HCT116 (cell line): ENCODE measurements around the gene RPS15A. TPM values are rescaled to one million over a fixed set of nuclear protein-coding genes. Genes with fewer than 3 reads are reported as not detected.

ENCODE experiments used
- ATAC-seq: fragments of 200-7000 bp; cut with Tn5 transposase; 2 replicates; pipeline ENCODE4 v1.9.1; 2020; ENCODE audit warnings: mild to moderate bottlenecking, moderate library complexity
- BruUV-seq: library from RNA; stranded (reverse); fragments of 400-500 nt; replicated peaks from 2 replicates; lab custom pipeline; 2021; lab: Mats Ljungman, UMichigan
- CTCF ChIA-PET: fragments of 300-600 bp; sonication (Branson Sonifier 250); formaldehyde crosslinking; loops from one replicate; lab custom pipeline; 2021; ENCODE audit warnings: antibody characterized with exemption; lab: Charles Lee
- POLR2A ChIA-PET: fragments of 300-600, 350-600 bp; sonication (Branson Sonifier 250); formaldehyde crosslinking; loops from one replicate; lab custom pipeline; 2021; ENCODE audit warnings: antibody characterized with exemption; lab: Charles Lee
- RAD21 ChIA-PET, 2 experiments: fragments of 300-600 bp; sonication (Branson Sonifier 250); formaldehyde crosslinking; loops; one replicate each; lab custom pipeline; 2023; ENCODE audit warnings: low total read pairs in 2 of 2; ENCODE audit not compliant: uncharacterized antibody in 2 of 2, unreplicated experiment in 2 of 2, low non-redundant PET in 1 of 2; lab: Charles Lee
- DNase-seq: peaks from one replicate; pipeline ENCODE4 v3.0.0-alpha.2; 2010; ENCODE audit warnings: low read depth, low spot score
- H2AFZ ChIP-seq: fragments of 200-600 bp; shearing (Covaris generic), sonication (generic); 2 replicates; pipeline ENCODE4 v1.6.1; 2017; ENCODE audit warnings: low read depth, mixed run types, mixed read lengths, antibody characterized with exemption, low read length; ENCODE audit not compliant: poor library complexity, severe bottlenecking
- H3K27ac ChIP-seq: 2 replicates; pipeline ENCODE4 v1.5.1; 2012; ENCODE audit warnings: low read depth, low read length
- H3K27me3 ChIP-seq: fragments of 200-600 bp; sonication (generic); 2 replicates; pipeline ENCODE4 v1.6.1; 2016; ENCODE audit warnings: mixed run types, low read length, mixed read lengths; ENCODE audit not compliant: insufficient read depth
- H3K36me3 ChIP-seq, 2 experiments: fragments of 200-500 bp in 1 of 2; fragments of 200-600 bp in 1 of 2; sonication (Bioruptor generic) in 1 of 2; sonication (generic) in 1 of 2; 2 replicates each; pipeline versions ENCODE4 v1.5.1 to v1.6.1; 2014 to 2016; ENCODE audit warnings: low read length in 2 of 2, inconsistent platforms in 1 of 2, mixed read lengths in 1 of 2, mixed run types in 1 of 2; ENCODE audit not compliant: insufficient read depth in 2 of 2, control insufficient read depth in 1 of 2
- H3K4me1 ChIP-seq, 2 experiments: fragments of 200-600 bp in 1 of 2; sonication (generic) in 1 of 2; 2 replicates each; pipeline versions ENCODE4 v1.5.1 to v1.6.1; 2012 to 2017; ENCODE audit warnings: low read length in 2 of 2, inconsistent platforms in 1 of 2, mild to moderate bottlenecking in 1 of 2, mixed read lengths in 1 of 2, mixed run types in 1 of 2, moderate library complexity in 1 of 2; ENCODE audit not compliant: insufficient read depth in 2 of 2, control insufficient read depth in 1 of 2
- H3K4me2 ChIP-seq: fragments of 200-600 bp; sonication (generic); 2 replicates; pipeline ENCODE4 v1.6.1; 2017; ENCODE audit warnings: mixed run types, low read length, mixed read lengths
- H3K4me3 ChIP-seq, 2 experiments: fragments of 200-600 bp in 1 of 2; sonication (generic) in 1 of 2; replicated peaks in 1 of 2; 2 replicates each; pipeline ENCODE4 v1.5.1; 2011 to 2016; ENCODE audit warnings: low read length in 2 of 2, control low read depth in 1 of 2, low read depth in 1 of 2, mild to moderate bottlenecking in 1 of 2, mixed read lengths in 1 of 2, mixed run types in 1 of 2
- H3K79me2 ChIP-seq: fragments of 200-600 bp; sonication (generic); 2 replicates; pipeline ENCODE4 v1.6.1; 2017; ENCODE audit warnings: mild to moderate bottlenecking, mixed run types, low read length, moderate library complexity, mixed read lengths; ENCODE audit not compliant: insufficient read depth
- H3K9ac ChIP-seq: fragments of 200-600 bp; sonication (generic); 2 replicates; pipeline ENCODE4 v1.6.1; 2016; ENCODE audit warnings: low read length, mixed read lengths
- H3K9me2 ChIP-seq: fragments of 200-600 bp; sonication (generic), shearing (Covaris generic); 2 replicates; pipeline ENCODE4 v1.6.1; 2017; ENCODE audit warnings: mixed run types, mild to moderate bottlenecking, moderate library complexity; ENCODE audit not compliant: insufficient read depth
- H3K9me3 ChIP-seq, 2 experiments: fragments of 200-500 bp in 1 of 2; fragments of 200-600 bp in 1 of 2; sonication (Bioruptor generic) in 1 of 2; sonication (generic) in 1 of 2; 2 replicates each; pipeline ENCODE4 v1.6.1; 2014 to 2017; ENCODE audit warnings: low read length in 2 of 2, mixed read lengths in 2 of 2, inconsistent platforms in 1 of 2, low read depth in 1 of 2, mild to moderate bottlenecking in 1 of 2, mixed run types in 1 of 2, moderate library complexity in 1 of 2; ENCODE audit not compliant: control insufficient read depth in 1 of 2, insufficient read depth in 1 of 2
- H4K20me1 ChIP-seq: fragments of 200-600 bp; sonication (generic), shearing (Covaris generic); 2 replicates; pipeline ENCODE4 v1.6.1; 2017; ENCODE audit warnings: mixed run types, mild to moderate bottlenecking, moderate library complexity; ENCODE audit not compliant: insufficient read depth
- ATF3 ChIP-seq: IDR thresholded peaks from 2 replicates; pipeline ENCODE4 v1.6.1; 2012
- EZH2 ChIP-seq: fragments of 200-600 bp; sonication (generic); IDR thresholded peaks from 2 replicates; pipeline ENCODE4 v1.6.1; 2017; ENCODE audit warnings: antibody characterized with exemption, mixed run types
- EZH2phosphoT487 ChIP-seq: fragments of 200-600 bp; IDR thresholded peaks from 2 replicates; pipeline ENCODE4 v1.6.1; 2018; ENCODE audit warnings: antibody characterized with exemption, borderline replicate concordance
- FOSL1 ChIP-seq: IDR thresholded peaks from 2 replicates; pipeline ENCODE4 v1.6.1; 2012; ENCODE audit warnings: low read depth
- JUND ChIP-seq: IDR thresholded peaks from 2 replicates; pipeline ENCODE4 v1.6.1; 2012
- RAD21 ChIP-seq: IDR thresholded peaks from 2 replicates; pipeline ENCODE4 v1.6.1; 2012; ENCODE audit warnings: low read depth, mild to moderate bottlenecking
- SIN3A ChIP-seq: IDR thresholded peaks from 2 replicates; pipeline ENCODE4 v1.6.1; 2012; ENCODE audit warnings: low read depth
- SP1 ChIP-seq: IDR thresholded peaks from 2 replicates; pipeline ENCODE4 v1.6.1; 2012; ENCODE audit warnings: low read depth
- SRF ChIP-seq: IDR thresholded peaks from 2 replicates; pipeline ENCODE4 v1.6.1; 2012; ENCODE audit warnings: low read depth
- YY1 ChIP-seq: IDR thresholded peaks from 2 replicates; pipeline ENCODE4 v1.6.1; 2011; ENCODE audit warnings: low read length, low read depth, moderate library complexity, mild to moderate bottlenecking; ENCODE audit not compliant: insufficient replicate concordance; ENCODE audit errors: extremely low read depth
- ZFX ChIP-seq: fragments of 450-650 bp; IDR thresholded peaks from 2 replicates; pipeline ENCODE4 v1.6.1; 2017
- ZNF274 ChIP-seq: fragments of 200-500 bp; sonication (Bioruptor generic); IDR thresholded peaks from 2 replicates; pipeline ENCODE4 v1.6.1; 2014; ENCODE audit warnings: mild to moderate bottlenecking, low read depth, low read length, inconsistent platforms
- intact Hi-C: fragments of 100-400 bp; cut with micrococcal nuclease; formaldehyde crosslinking; loops from 2 replicates; pipeline ENCODE4 v1.10.0; 2022
- total RNA-seq: library from RNA; stranded (reverse); gene quantifications from one replicate; pipeline ENCODE4 v1.2.1, GENCODE V29; 2021; ENCODE audit not compliant: unreplicated experiment
- TF ChIP-seq, protein P1 (sequence below): IDR thresholded peaks from 2 replicates; pipeline ENCODE4 v1.6.1; 2012
- TF ChIP-seq, protein P2 (sequence below): IDR thresholded peaks from 2 replicates; pipeline ENCODE4 v1.6.1; 2011; ENCODE audit warnings: mild to moderate bottlenecking, low read length, moderate library complexity; ENCODE audit not compliant: insufficient replicate concordance; ENCODE audit errors: extremely low read depth

RPS15A gene
- total RNA-seq, 1 experiment from 2014 or later: 1,686 TPM

- Histone ChIP-seq H3K4me1 (peaks cover 4 to 10% of the 10 kb centered on the region in 2 experiments; a peak in 3 of 4 replicates), H3K36me3 (peaks cover 40 to 73% of the 10 kb centered on the region in 2 experiments), H3K79me2 (peaks cover 88% of the 10 kb centered on the region), H3K4me3 (no peak overlapping the region), H3K9ac (no peak overlapping the region), H3K9me3 (no peaks in the 10 kb centered on the region), H2AFZ (no peak overlapping the region), H4K20me1 (peaks cover 27% of the 10 kb centered on the region; the same call in 1 of the 2 replicates), H3K9me2 (no peaks in the 10 kb centered on the region; the same call in 1 of the 2 replicates), H3K27me3 (no peaks in the 10 kb centered on the region), H3K4me2 (no peak overlapping the region), H3K27ac (no peak overlapping the region)
- no peak for DNase-seq
- no peak for ATAC-seq
- ChIA-PET POLR2A (no interaction called here), RAD21 (no interaction called here), CTCF (no interaction called here)
- intact Hi-C loops: no loop called here
- no peak for TF ChIP-seq ZFX
- TF ChIP-seq YY1: no peak
- TF ChIP-seq JUND: no peak
- TF ChIP-seq SRF: no peak
- TF ChIP-seq, protein P1, sequence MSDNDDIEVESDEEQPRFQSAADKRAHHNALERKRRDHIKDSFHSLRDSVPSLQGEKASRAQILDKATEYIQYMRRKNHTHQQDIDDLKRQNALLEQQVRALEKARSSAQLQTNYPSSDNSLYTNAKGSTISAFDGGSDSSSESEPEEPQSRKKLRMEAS: no peak
- TF ChIP-seq ZNF274: no peak
- no peak for TF ChIP-seq SIN3A
- TF ChIP-seq EZH2phosphoT487: no peak
- TF ChIP-seq ATF3: no peak
- no peak for TF ChIP-seq SP1
- TF ChIP-seq, protein P2, sequence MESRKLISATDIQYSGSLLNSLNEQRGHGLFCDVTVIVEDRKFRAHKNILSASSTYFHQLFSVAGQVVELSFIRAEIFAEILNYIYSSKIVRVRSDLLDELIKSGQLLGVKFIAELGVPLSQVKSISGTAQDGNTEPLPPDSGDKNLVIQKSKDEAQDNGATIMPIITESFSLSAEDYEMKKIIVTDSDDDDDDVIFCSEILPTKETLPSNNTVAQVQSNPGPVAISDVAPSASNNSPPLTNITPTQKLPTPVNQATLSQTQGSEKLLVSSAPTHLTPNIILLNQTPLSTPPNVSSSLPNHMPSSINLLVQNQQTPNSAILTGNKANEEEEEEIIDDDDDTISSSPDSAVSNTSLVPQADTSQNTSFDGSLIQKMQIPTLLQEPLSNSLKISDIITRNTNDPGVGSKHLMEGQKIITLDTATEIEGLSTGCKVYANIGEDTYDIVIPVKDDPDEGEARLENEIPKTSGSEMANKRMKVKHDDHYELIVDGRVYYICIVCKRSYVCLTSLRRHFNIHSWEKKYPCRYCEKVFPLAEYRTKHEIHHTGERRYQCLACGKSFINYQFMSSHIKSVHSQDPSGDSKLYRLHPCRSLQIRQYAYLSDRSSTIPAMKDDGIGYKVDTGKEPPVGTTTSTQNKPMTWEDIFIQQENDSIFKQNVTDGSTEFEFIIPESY: no peak
- no peak for TF ChIP-seq RAD21
- TF ChIP-seq EZH2: no peak
- TF ChIP-seq FOSL1: no peak
- no TSS peak for BruUV-seq
Observed at GRCh38 chr16:18796377-18796776, 6.2 kb upstream of the RPS15A start.
